RWPE1 (cell line): Measurements from ENCODE around the gene ATP8B1.

Experiments used
- CTCF ChIA-PET: fragments of 350-600 bp; sonication (Branson Sonifier 250); formaldehyde crosslinking; extraction: SDS; loops from one replicate; lab custom pipeline; 2021; lab: Yijun Ruan, JAX
- POLR2A ChIA-PET: fragments of 400-600 bp; formaldehyde crosslinking; extraction: SDS; loops from one replicate; lab custom pipeline; 2020; ENCODE audit warnings: antibody characterized with exemption; ENCODE audit not compliant: low non-redundant PET; lab: Yijun Ruan, JAX
- DNase-seq: peaks from one replicate; pipeline ENCODE4 v3.0.0; 2012; ENCODE audit warnings: low spot score
- H3K27ac ChIP-seq: fragments of 450-650 bp; 2 replicates; pipeline ENCODE4 v1.5.1; 2017
- TF ChIP-seq, protein P1 (sequence below): fragments of 450-650 bp; conservative IDR thresholded peaks from 2 replicates; pipeline ENCODE4 v1.5.1; 2017; ENCODE audit warnings: low read depth, mild to moderate bottlenecking

ATP8B1 gene

GRCh38 chr18:57789759-57790158 is 13.4 kb downstream of the ATP8B1 start:
- H3K27ac ChIP-seq: no peak overlapping the region
- ChIA-PET POLR2A (no interaction called here), CTCF (no interaction called here)
- TF ChIP-seq, protein P1, sequence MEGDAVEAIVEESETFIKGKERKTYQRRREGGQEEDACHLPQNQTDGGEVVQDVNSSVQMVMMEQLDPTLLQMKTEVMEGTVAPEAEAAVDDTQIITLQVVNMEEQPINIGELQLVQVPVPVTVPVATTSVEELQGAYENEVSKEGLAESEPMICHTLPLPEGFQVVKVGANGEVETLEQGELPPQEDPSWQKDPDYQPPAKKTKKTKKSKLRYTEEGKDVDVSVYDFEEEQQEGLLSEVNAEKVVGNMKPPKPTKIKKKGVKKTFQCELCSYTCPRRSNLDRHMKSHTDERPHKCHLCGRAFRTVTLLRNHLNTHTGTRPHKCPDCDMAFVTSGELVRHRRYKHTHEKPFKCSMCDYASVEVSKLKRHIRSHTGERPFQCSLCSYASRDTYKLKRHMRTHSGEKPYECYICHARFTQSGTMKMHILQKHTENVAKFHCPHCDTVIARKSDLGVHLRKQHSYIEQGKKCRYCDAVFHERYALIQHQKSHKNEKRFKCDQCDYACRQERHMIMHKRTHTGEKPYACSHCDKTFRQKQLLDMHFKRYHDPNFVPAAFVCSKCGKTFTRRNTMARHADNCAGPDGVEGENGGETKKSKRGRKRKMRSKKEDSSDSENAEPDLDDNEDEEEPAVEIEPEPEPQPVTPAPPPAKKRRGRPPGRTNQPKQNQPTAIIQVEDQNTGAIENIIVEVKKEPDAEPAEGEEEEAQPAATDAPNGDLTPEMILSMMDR: no peak
- no peak for DNase-seq

DNA sequence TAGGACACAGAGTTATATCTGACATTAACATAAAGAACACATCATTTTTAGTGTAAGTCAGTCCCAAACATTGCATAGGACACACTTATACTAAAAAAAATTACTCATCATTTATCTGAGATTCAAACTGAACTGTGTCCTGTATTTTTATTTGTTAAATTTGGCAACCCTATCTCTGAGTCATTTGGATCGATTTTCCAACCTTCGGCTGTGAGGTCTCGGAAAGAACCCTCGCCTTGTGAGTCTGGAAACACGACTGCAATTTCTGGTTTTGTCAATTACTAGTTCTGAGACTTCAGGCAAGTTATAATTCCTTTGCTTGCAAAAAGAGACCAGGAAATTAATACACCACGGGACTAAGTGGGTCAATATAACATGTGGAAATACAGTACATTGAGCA is 14.0 kb downstream of the ATP8B1 start:
- no peak for DNase-seq
- H3K27ac ChIP-seq: no peak overlapping the region
- ChIA-PET POLR2A (no interaction called here), CTCF (no interaction called here)
- TF ChIP-seq, protein P1: no peak

GRCh38 chr18:57787068-57787685 is 15.9 kb downstream of the ATP8B1 start:
- ChIA-PET POLR2A (no interaction called here), CTCF (interaction anchor here (0.6 to 0.7 kb wide), 2 partner anchors 225 to 359 kb away, joined by 3 read pairs; no protein-coding TSS in a partner anchor)
- H3K27ac ChIP-seq: no peak overlapping the region
- DNase-seq: no peak
- TF ChIP-seq, protein P1: no peak

DNA sequence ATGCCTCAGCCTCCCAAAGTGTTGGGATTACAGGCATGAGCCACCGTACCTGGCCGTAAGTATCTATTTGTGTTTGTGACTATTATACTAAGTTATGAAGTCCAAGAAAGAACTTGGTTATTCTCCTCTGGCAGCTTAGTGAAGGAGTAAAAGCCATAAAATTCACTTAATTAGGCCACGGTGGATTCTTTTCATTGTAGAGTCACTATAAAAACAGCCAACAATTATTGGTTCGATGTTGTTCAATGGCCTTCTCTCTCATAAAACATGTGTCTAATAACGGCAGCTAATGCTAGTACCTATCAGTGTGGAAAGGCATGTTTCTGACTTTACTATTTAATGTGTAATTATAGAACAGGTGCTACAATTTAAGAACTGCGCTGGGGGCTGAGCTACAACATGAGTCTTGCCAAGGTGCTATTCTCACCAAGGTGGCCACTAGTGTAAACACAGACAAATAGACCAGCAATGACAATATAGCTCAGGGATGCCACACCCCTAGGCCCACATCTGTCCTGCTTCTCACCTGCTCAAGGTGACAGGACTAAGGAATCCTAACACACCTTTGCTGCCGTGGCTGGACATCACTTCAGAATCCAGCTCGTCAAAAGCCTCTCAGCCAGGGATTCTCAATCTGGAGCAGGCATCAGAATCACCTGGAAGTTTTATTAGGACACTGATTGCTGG is 17.2 kb downstream of the ATP8B1 start:
- no peak overlapping the region for H3K27ac ChIP-seq
- ChIA-PET CTCF (no interaction called here), POLR2A (no interaction called here)
- TF ChIP-seq, protein P1: no peak
- DNase-seq: no peak

DNA sequence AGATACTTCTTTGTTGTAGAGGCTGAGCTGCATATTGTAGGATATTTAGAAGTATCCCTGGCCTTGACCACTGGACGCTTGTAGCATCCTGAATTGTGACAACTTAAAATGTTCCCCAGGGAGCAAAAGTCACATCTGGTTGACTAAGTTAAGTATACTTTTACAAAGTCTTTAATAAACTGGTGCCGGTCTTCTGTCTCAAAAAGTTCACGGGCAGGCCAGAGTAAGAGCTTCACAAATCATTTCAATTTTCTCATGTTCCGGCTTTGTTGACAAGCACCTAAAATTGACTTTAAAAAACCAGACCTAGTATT is 18.4 kb downstream of the ATP8B1 start:
- no peak for DNase-seq
- TF ChIP-seq, protein P1: no peak
- H3K27ac ChIP-seq: no peak overlapping the region
- CTCF ChIA-PET: no interaction called here
- POLR2A ChIA-PET: no interaction called here

DNA sequence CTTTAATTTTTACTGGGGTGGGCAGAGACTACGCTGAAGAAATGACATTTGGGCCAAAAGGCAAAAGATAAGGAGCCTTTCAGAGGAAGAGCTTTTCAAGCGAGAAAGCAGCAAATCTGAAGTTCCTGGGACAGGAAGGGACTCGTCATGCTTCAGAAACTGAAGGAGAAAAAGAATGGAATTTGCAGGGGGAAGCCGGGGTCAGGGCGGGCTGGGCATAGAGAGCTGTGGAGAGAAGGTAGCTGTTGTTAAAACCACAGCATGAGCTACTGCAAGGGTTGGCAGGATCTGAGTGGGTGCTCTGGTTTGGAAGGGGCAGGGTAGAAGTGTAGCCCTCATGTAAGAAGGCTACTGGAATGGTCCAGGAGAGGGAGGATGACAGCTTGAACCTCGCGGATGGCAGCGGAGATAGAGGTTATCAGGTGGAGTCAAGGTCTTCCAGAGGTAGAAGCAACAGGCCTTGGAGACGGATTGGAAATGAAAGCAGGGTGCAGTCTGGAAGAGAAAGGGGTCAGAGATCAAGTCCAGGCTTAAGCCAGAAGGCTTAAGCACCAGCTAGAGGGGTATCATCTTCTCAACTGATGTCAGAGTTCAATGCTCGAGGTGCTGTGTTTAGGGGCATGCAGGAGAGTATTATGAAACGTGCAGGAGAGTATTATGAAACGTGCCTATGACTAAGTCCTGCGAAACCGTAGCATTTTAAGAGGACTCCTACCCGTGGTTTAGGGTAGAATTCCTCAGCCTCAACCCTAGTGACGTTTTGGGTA is 18.9 kb downstream of the ATP8B1 start:
- ChIA-PET CTCF (interaction anchor here (0.5 to 0.6 kb wide), 2 partner anchors 54 to 124 kb away, joined by 3 read pairs; no protein-coding TSS in a partner anchor), POLR2A (no interaction called here)
- TF ChIP-seq, protein P1: no peak
- H3K27ac ChIP-seq: peak overlapping the region; percentile 42
- peak; percentile 38 for DNase-seq
